Activated T-helper 9 cell treated with anti-CD3 and anti-CD28 coated beads, Interleukin-2, amount 50 U/mL, for 16 hours (primary cell): ENCODE results near the gene MED22.
A peak's percentile ranks its signal among the peaks of the same experiment; 100 is the strongest.
"Not testable (repeated sequence)": the region's sequence is repeated elsewhere in the genome, so short reads cannot be mapped to it uniquely, and the experiment has no call there.

Source experiments
- DNase-seq: peaks from one replicate; pipeline ENCODE4 v3.0.0-alpha.2; 2020; ENCODE audit warnings: low read depth

Gene MED22

DNA sequence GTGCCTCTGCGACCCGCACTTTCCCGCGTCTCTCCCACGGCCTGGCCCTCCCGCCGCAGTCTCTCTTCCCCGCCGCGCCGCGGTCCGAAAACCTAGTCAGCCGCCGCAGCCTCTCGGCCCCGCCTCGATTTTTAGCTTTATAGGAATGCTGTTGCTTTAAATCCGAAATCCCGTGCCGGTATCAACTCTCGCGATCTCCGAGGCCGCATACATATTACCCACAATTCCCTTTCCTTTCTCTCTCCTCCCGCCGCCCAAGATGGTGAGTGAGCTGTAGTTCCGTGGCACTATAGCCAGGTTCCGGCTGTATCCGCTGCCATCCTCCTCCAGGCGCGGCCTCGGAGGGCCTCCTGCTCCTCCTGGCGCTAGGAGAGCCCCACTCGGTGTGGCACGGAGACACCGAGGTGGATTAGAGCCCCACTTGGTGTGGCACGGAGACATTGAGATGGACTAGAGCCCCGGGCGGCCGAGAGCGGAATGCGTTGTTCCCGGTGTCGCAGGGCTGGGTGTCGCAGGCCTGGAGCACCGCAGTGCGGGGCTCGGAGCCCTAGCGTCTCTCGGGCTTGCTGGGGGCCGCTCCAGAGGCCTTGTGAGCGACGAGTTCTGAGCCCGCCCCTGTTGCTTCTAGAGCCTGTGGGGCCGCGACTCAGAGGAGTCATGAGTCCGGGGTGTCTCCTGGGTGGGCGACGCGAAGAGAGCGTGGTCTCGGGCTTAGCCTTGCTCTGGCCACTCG lies at the start of gene MED22, which contains the start of gene RPL7A:
Gene MED22 (minus strand): TSS at position 147 of the 733 bp plus-strand sequence. CDS start 1,469 bp downstream, outside the sequence.
Gene RPL7A (plus strand): TSS at position 234 of the 733 bp plus-strand sequence. CDS start 26 bp downstream, at position 260.
- peak; percentile 84 for DNase-seq

DNA sequence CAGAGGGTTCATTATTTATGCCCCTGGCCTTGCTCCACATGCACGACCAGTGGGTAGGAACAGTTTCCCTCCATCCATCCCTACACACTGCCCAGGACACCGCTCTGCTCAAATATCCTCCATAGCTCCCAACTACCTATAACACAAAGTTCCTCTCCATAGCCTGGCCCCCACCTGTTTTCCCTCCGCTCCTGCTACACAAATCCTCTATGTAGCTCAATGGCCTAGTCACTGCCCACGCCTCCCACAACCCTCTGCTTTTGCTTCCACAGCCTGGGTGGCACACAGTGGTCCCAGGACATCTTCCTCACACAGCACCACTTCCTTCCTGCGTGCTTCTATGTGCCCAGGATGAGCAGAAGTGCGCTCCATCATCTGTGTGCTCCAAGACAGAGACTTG lies 49.4 kb upstream of the MED22 start:
- DNase-seq: no peak

DNA sequence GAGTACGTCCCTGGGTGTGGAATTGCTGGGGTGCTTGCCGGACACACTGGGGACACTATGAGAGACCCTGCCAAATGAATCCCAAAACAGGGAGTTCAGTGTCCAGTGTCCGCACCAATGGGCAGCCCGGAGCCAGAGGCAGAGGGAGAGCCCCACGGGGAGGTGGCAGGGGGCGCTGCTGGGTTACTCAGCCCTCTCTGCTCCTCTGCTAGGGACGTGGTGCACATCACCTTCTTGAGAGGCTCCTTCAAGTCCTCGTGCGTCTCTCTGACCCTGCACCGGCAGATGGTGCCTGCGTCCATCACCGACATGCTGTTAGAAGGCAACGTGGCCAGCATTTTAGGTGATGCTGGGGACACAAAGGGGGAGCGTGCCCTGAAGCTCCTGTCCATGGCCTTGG lies 49.0 kb upstream of the MED22 start:
- no peak for DNase-seq

DNA sequence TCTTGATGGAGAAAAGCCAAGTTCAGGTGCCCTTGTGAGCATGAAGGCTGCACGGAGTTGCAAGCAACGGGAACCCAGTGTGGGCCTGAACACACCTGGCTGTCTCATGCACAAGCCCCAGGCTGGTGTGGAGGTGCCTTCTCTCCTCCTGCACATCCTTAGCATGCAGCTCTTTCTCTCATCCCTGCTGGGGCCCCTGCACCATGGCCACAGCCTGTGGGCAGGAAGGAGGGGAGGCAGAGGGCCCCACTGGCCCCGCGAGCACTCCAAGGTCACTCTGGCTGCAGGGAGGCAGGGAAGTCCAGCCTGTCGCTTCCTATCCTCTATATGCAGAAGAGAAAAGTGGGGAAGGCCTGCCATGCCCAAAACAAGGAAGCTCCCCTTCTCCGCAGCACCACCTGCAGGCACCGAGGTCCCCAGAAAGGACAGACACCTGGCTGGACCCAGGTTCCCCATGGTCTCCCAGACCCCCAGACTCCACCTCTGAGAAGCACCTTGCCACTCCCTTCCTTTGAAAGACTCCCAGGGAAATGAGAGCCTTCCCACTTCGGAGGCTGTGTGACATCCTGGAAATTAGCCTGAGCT lies 46.8 kb upstream of the MED22 start:
- no peak for DNase-seq

DNA sequence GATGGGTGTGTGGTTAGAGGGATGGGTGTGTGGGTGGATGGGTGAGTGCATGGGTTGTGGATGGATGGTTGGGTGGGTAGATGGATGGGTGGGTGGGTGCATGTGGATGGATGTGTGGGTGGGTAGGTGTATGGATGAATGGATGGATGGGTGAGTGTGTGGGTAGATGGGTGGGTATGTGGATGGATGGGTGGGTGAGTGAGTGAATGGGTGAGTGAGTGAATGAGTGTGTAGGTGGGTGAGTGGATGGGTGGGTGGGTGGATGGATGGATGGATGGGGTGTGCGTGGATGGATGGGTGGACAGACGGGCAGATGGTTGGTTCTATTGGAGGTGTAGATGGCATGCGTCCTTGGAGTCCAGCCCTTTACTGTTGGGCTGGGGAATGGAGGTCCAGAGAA lies 45.5 kb upstream of the MED22 start:
- no peak for DNase-seq

DNA sequence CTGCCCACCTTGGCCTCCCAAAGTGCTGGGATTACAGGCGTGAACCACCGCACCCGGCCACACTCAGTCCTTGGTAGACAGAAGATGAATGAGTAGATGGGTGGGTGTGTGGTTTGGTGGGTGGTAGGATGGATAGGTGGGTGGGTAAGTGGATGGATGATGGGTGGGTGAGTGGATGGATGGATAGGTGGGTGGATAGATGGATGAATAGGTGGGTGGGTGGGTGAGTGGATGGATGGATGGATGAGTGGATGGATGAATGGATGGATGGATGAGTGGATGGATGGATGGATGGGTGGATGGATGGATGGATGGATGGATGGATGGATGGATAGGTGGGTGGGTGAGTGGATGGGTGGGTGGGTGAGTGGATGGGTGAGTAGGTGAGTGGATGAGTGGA lies 44.4 kb upstream of the MED22 start:
- DNase-seq: not testable (repeated sequence)

DNA sequence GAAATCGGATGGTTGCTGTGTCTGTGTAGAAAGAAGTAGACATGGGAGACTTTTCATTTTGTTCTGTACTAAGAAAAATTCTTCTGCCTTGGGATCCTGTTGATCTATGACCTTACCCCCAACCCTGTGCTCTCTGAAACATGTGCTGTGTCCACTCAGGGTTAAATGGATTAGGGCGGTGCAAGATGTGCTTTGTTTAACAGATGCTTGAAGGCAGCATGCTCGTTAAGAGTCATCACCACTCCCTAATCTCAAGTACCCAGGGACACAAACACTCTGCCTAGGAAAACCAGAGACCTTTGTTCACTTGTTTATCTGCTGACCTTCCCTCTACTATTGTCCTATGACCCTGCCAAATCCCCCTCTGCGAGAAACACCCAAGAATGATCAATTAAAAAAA lies 43.5 kb upstream of the MED22 start:
- not testable (repeated sequence) for DNase-seq

DNA sequence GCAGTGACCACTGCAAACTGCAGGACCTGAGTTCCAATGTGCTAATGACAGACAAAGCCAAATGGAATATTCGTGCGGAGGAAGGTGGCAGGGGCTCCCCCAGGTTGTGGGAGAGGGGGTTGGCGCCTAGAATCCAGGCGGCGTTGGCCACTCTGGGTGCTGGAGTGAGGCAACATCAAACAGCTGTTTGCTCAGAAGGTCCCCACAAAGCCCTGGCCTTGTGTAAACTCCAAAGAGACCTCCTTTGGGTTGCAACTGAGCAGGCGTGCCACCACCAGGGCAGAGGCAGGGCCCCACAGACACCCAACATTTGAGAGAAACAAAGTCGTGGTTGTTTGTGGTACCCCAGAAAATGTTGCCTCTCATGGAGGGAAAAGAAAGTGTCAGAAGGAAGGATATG lies 42.8 kb upstream of the MED22 start:
- no peak for DNase-seq

DNA sequence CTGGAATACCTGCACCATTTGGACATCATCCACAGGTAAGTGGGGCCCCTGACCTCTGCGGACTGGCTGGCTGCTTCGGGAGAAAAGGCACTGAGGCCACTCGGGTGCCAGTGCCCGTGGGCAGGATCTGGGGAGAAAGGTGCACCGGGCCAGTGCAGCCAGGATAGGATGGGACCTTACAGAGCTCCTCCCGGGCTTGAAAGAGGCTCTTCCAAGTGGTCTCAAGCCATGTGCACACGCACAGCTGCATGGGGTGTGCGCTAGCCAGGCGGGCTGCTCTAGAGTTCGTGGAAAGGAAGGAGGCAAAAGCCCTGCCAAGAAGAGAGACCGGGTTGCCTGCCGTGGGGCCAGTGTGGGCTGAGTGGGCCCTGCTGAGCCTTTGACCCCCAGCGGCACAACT lies 41.6 kb upstream of the MED22 start:
- no peak for DNase-seq

DNA sequence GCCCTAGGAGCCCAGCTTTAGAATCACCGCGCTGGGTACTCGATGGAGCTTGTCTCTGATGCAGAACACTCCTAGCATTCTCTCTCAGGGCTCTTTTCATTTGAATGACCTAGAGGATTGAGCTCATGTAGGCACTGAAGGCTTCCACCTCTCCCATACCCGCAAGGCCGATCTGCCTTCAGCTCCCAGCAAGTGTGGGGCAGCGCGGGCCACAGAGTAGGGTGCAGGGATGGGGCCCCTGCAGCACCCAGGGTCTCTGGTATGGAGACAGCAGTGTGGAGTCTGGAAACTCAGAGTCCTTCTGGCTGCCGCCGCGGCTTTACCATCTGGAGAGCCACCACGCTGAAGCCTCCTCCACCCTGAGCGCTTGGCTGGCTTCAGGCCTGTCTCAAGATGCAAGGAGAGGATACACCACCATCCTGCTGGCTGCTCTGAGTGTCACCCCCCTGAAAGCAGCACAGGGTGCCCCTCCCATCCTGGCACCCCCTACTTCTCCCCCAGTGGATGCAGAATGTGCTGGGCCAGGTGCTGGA lies 41.2 kb upstream of the MED22 start:
- DNase-seq: no peak

DNA sequence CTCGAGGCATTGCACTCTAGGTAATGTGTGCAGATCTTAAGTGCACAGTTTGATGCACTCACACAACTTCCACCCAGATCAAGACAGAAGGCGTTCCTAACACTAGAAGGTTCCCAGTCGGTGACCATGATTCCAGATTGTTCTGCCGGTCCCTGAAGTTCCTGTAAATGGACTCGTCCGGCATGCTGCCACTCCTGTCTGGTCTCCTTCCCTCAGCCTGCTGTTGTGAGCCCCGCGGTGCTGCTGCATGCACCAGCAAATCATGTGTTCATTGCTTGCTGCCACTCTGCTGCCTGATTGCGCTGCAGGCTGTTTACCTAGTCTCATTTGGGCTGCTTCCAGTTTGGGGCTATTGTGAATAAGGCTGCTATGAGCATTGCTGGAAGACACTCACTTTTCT lies 39.7 kb upstream of the MED22 start:
- DNase-seq: no peak

DNA sequence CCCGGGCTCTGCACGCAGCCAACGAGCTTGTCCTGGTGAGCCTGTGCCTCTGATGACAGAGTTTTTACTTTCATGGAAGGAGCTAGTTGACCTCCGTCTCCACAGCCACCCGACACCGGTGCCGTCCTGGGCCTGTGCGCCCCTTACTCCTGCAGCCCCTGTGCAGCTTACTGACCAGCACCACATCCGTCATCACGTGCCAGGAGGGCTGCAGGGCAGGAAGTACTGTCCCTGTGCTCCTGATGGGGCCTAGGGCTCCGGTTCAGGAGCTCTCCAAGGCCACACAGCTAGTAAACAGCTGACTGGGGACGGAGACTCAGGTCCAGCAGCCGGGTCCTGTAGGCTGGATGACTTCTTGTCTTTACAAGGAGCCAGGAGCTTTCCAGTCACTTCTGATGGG lies 38.4 kb upstream of the MED22 start:
- no peak for DNase-seq

DNA sequence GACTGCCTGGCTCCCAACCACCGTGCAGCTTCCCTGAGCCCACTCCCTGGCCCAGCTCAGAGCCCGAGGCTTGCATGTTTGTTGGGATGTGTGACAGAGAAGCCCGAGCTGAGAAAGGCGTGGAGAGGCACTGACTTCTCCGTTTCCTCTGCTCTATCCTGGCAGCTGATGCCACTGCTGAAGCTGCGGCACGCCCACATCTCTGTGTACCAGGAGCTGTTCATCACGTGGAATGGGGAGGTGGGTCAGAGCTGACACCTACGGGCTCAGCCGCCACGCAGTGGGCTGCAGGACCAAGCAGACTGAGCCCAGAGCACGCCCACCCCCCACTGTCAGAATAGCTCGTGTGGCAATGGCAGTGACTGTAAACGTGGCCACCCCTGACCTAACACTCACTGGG lies 37.5 kb upstream of the MED22 start:
- no peak for DNase-seq

DNA sequence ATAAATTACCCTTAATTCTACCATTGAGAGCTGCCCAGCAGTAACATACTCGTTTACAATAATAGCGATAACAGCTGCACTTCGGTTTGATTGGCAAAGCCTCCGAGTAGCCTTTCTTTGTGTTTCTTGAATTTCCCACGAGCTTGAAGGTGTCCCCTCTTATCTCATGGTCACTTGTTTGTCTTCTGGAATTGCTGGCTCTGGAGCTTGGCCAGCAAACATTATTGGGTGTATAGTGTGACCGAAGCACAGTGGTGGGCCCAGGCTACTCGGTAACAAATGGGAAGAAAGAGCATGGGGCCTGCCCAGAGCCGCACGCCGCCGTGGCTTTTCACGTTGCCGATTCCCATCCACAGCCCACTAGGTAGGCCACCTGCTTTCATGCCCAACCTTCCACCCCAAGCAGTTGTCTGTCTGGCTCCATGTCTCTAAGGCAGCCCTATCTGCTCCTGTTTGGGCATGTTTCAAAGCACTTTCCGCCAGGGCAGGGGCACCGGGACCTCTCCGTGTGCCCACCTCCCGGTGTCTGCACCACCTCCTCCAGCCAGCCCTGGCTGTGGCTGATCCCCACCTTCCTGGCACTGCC lies 36.9 kb upstream of the MED22 start:
- no peak for DNase-seq

DNA sequence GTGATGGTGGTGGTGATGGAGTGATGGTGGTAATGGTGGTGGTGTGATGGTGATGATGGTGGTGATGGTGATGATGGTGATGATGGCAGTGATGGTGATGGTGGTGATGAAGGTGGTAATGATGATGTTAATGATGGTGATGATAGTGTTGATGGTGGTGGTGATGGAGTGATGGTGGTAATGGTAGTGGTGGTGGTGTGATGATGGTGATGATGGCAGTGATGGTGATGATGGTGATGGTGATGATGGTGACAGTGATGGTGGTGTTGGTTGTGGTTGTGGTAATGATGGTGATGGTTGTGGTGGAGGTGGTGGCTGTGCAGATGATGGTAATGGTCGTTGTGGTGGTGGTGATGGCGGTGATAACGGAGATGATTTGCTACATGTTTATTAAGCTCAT lies 35.5 kb upstream of the MED22 start:
- no peak for DNase-seq

DNA sequence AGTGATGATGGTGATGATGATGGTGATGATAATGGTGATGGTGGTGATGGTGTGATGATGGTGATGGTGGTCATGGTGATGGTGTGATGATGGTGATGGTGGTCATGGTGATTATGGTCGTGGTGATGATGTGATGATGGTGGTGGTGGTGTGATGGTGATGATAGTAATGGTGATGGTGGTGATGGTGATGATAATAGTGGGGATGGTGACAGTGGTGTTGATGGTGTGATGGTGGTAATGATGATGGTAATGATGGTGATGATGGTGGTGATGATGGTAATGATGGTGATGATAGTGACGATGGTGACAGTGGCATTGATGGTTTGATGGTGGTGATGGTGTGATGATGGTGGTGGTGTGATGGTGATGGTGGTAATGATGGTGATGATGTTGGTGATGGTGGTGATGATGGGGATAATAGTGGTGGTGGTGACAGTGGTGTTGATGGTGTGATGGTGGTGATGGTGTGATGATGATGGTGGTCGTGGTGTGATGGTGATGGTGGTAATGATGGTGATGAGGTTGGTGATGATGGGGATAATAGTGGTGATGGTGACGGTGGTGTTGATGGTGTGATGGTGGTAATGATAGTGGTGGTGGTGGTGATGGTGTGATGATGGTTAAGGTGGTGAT lies 34.7 kb upstream of the MED22 start:
- DNase-seq: no peak

DNA sequence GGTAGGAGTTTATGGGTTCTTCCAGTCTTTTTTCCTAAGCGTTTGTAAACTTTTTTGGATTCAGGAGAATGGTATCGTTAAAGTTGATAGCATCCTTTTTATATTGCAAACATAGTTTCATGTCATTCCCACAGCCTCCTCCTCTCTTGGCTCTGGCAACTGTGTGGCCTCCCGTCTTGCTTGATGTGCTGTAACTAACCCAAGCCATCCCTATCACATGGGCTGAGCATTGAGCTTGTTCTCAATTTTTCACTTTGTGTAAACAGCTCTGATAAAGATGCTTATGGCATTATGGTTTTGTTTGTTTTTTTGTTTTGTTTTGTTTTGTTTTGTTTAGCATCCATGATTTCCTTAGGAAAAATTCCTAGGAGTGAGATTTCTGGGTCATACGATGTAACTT lies 32.8 kb upstream of the MED22 start:
- no peak for DNase-seq

DNA sequence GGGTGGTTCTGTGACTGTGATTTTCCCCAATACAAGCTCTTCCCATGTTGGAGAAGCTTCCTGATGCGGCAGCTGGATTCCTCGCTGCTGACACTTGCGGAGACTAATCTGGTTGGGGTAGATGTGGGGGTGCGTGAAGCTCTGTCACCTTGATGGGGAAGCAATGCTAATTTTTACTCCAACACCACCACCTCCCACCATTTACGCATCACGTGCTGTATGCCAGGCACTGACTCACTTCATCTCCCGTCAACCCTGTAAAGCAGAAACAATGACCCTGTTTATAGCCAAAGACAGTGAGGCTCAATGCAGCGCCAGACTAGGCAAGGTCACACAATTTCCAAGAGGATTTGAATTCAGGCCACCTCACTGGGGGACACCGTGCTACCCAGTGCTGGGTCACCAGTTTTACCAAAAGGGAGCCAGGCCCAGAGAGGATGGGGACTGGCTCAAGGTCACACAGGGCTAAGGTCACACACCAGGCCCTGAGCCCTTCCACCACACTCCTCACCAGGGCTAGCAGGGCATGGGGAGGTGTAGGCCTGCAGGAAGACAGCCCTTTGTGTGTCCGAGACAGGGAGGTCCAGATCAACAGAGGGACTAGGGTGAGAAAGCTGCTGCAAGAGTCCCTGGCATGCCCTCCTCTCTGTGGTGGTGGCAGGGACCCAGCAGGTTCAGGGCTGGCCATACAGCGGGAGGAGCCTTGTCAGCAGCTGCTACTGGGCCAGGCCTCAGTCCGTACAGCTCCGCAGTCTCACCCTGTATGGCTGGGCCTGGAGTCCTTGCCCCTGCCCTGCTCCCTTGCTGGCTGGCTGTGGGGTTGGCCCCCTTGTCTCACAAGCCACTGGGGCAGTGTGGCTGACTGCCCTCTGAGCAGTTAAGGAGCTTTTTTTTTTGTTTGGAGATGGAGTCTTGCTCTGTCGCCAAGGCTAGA lies 31.5 kb upstream of the MED22 start:
- DNase-seq: no peak

DNA sequence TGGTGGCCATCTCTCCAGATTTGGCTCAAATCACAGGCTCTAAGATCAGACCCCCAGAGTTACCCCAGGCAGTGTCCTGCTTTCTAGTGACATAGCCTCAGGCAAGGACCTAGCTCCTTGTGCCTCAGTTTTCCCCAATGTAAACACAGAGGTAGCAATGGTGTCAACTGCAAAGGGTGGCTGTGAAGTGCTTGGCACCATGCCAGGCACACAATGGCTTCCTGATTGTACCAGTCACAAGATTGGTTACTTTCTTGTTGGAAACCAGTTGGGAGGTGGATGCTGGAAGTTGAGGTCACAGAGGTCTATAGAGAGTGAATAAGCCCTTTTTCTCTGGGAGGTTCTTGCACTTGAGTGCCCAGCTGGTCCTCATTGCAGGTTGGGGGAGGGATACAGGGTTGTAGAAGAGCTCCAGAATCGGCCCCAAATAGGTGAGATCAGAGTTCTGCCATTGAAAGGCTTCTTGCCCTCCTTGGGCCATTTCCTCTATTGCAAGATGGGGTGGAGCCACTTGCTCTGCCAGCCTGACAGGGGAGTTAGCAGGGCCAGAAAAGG lies 30.6 kb upstream of the MED22 start:
- no peak for DNase-seq

DNA sequence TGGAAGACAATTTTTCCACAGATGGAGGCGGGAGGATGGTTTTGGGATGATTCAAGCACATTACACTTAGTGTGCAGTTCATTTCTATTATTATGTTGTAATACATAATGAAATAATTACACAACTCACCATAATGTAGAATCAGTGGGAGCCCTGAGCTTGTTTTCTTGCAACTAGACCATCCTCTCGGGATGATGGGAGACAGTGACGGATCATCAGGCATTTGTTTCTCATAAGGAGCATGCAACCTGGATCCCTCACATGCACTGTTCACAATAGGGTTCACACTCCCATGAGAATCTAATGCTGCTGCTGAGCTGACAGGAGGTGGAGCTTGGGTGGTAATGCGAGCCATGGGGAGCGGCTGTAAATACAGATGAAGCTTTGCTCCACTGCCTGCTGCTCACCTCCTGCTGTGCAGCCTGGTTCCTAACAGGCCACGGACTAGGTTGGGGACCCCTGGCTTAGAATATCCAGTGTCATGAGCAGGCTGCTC lies 29.8 kb upstream of the MED22 start:
- no peak for DNase-seq

DNA sequence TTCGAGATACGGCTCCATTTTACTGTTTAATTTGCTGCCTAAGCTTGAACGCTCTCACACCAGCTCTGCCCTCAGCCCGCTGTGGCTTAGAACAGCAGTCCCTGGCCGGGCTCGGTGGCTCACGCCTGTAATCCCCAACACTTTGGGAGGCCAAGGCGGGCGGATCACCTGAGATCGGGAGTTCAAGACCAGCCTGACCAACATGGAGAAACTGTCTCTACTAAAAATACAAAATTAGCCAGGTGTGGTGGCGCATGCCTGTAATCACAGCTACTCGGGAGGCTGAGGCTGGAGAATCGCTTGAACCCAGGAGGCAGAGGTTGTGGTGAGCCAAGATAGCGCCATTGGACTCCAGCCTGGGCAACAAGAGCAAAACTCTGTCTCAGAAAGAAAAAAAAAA lies 29.3 kb upstream of the MED22 start:
- DNase-seq: not testable (repeated sequence)
